Parathyroid adenoma (tissue), 2 donors: ENCODE measurements around the gene GFI1.

Experiments
- H2AFZ ChIP-seq: fragments of 300-600 bp; sonication (generic); one replicate; pipeline ENCODE4 v1.7.0; 2017; ENCODE audit warnings: antibody characterized with exemption, mild to moderate bottlenecking
- H3K27ac ChIP-seq: fragments of 300-600 bp; sonication (generic); one replicate; pipeline ENCODE4 v1.7.0; 2017
- H3K27me3 ChIP-seq: fragments of 300-600 bp; sonication (generic); one replicate; pipeline ENCODE4 v1.7.0; 2017; ENCODE audit warnings: low read length; ENCODE audit not compliant: control insufficient read depth, insufficient read depth
- H3K36me3 ChIP-seq: fragments of 300-600 bp; sonication (generic); one replicate; pipeline ENCODE4 v1.7.0; 2017; ENCODE audit warnings: low read length; ENCODE audit not compliant: control insufficient read depth, insufficient read depth
- H3K4me1 ChIP-seq: fragments of 300-600 bp; sonication (generic); one replicate; pipeline ENCODE4 v1.7.0; 2017; ENCODE audit warnings: control low read depth
- H3K4me2 ChIP-seq: fragments of 300-600 bp; sonication (generic); one replicate; pipeline ENCODE4 v1.7.0; 2017; ENCODE audit warnings: low read length
- H3K4me3 ChIP-seq: fragments of 300-600 bp; sonication (generic); one replicate; pipeline ENCODE4 v1.7.0; 2017; ENCODE audit warnings: low read depth, low read length
- H3K79me2 ChIP-seq: fragments of 300-600 bp; sonication (generic); one replicate; pipeline ENCODE4 v1.7.0; 2017; ENCODE audit warnings: control low read depth
- H3K9ac ChIP-seq: fragments of 300-600 bp; sonication (generic); one replicate; pipeline ENCODE4 v1.7.0; 2017; ENCODE audit warnings: mild to moderate bottlenecking
- H3K9me3 ChIP-seq: fragments of 300-600 bp; sonication (generic); one replicate; pipeline ENCODE4 v1.7.0; 2017; ENCODE audit warnings: low read length; ENCODE audit not compliant: control insufficient read depth
- CTCF ChIP-seq: fragments of 300-600 bp; sonication (generic); IDR thresholded peaks from one replicate; pipeline ENCODE4 v1.7.0; 2017; ENCODE audit warnings: antibody characterized with exemption, mild to moderate bottlenecking
- donor health status: primary hyperparathyroidism.

Gene GFI1

GRCh38 chr1:92459871-92460320 is 26.8 kb downstream of the GFI1 start:
- no peaks in the 10 kb centered on the region for H3K9me3 ChIP-seq
- H3K4me1 ChIP-seq: no peaks in the 10 kb centered on the region
- H3K27me3 ChIP-seq: no peaks in the 10 kb centered on the region
- H3K36me3 ChIP-seq: no peaks in the 10 kb centered on the region
- no peak overlapping the region for H3K9ac ChIP-seq
- no peaks in the 10 kb centered on the region for H3K79me2 ChIP-seq
- no peak overlapping the region for H3K4me2 ChIP-seq
- no peak overlapping the region for H2AFZ ChIP-seq
- TF ChIP-seq CTCF: no peak
- no peak overlapping the region for H3K27ac ChIP-seq
- H3K4me3 ChIP-seq: no peak overlapping the region

GRCh38 chr1:92458146-92458545 is 28.6 kb downstream of the GFI1 start:
- Histone ChIP-seq H2AFZ (no peak overlapping the region), H3K79me2 (no peaks in the 10 kb centered on the region), H3K4me3 (no peak overlapping the region), H3K36me3 (no peaks in the 10 kb centered on the region), H3K9ac (no peak overlapping the region), H3K4me1 (no peaks in the 10 kb centered on the region), H3K9me3 (no peaks in the 10 kb centered on the region), H3K27ac (no peak overlapping the region), H3K27me3 (no peaks in the 10 kb centered on the region), H3K4me2 (no peak overlapping the region)
- no peak for TF ChIP-seq CTCF

- Histone ChIP-seq H3K4me3 (no peak overlapping the region), H3K9me3 (no peaks in the 10 kb centered on the region), H3K4me1 (no peaks in the 10 kb centered on the region), H3K4me2 (no peak overlapping the region), H3K79me2 (no peaks in the 10 kb centered on the region), H3K36me3 (no peaks in the 10 kb centered on the region), H2AFZ (no peak overlapping the region), H3K27ac (no peak overlapping the region), H3K9ac (no peak overlapping the region), H3K27me3 (no peaks in the 10 kb centered on the region)
- TF ChIP-seq CTCF: no peak
Measured at GRCh38 chr1:92447976-92448375, 38.7 kb downstream of the GFI1 start.

GRCh38 chr1:92447033-92447681 is 39.6 kb downstream of the GFI1 start:
- Histone ChIP-seq H3K36me3 (no peaks in the 10 kb centered on the region), H2AFZ (no peak overlapping the region), H3K9ac (no peak overlapping the region), H3K79me2 (no peaks in the 10 kb centered on the region), H3K4me2 (no peak overlapping the region), H3K4me3 (no peak overlapping the region), H3K27me3 (no peaks in the 10 kb centered on the region), H3K27ac (no peak overlapping the region), H3K4me1 (no peaks in the 10 kb centered on the region), H3K9me3 (no peaks in the 10 kb centered on the region)
- TF ChIP-seq CTCF: no peak

- no peak overlapping the region for H2AFZ ChIP-seq
- H3K9ac ChIP-seq: no peak overlapping the region
- no peak overlapping the region for H3K4me3 ChIP-seq
- no peaks in the 10 kb centered on the region for H3K4me1 ChIP-seq
- H3K79me2 ChIP-seq: no peaks in the 10 kb centered on the region
- no peak for TF ChIP-seq CTCF
- no peaks in the 10 kb centered on the region for H3K36me3 ChIP-seq
- H3K27me3 ChIP-seq: no peaks in the 10 kb centered on the region
- H3K9me3 ChIP-seq: no peaks in the 10 kb centered on the region
- no peak overlapping the region for H3K4me2 ChIP-seq
- H3K27ac ChIP-seq: no peak overlapping the region
Measured at GRCh38 chr1:92446546-92446945, 40.2 kb downstream of the GFI1 start.
